ENCODE measurements around the gene ZNF277.

- TF ChIP-seq CTCF (IDR thresholded peaks at IDR 0.05; ENCODE audit: poor library complexity) (no peak), EZH2 (IDR thresholded peaks at IDR 0.05; ENCODE audit: borderline replicate concordance) (no peak)
Observed at GRCh38 chr7:112238852-112239610, 32.5 kb downstream of the ZNF277 start.

Measured in hepatocyte (in vitro differentiated cells).